HEK293 (cell line): ENCODE data around the gene POLR3A.

Experiments used
- ATF2 ChIP-seq: fragments of 450-650 bp; formaldehyde crosslinking; IDR thresholded peaks from 2 replicates; pipeline ENCODE4 v1.5.1; 2016; ENCODE audit warnings: missing biosample characterization, missing genetic modification characterization, low read depth
- CTCF ChIP-seq: fragments of 450-650 bp; formaldehyde crosslinking; IDR thresholded peaks from 2 replicates; pipeline ENCODE4 v1.5.1; 2016; ENCODE audit warnings: missing biosample characterization, missing genetic modification characterization
- PRDM4 ChIP-seq: fragments of 450-650 bp; formaldehyde crosslinking; IDR thresholded peaks from 2 replicates; pipeline ENCODE4 v1.5.1; 2017; ENCODE audit warnings: missing biosample characterization, missing genetic modification characterization
- ZNF121 ChIP-seq: fragments of 450-650 bp; formaldehyde crosslinking; IDR thresholded peaks from 2 replicates; pipeline ENCODE4 v1.5.1; 2016; ENCODE audit warnings: missing biosample characterization, missing genetic modification characterization
- ZNF518A ChIP-seq: fragments of 450-650 bp; formaldehyde crosslinking; conservative IDR thresholded peaks from 2 replicates; pipeline ENCODE4 v1.5.1; 2016; ENCODE audit warnings: low read depth, missing biosample characterization, missing genetic modification characterization
- ZNF548 ChIP-seq: fragments of 450-650 bp; formaldehyde crosslinking; IDR thresholded peaks from 2 replicates; pipeline ENCODE4 v1.5.1; 2016; ENCODE audit warnings: missing biosample characterization, missing genetic modification characterization
- ZNF692 ChIP-seq: fragments of 450-650 bp; formaldehyde crosslinking; IDR thresholded peaks from 2 replicates; pipeline ENCODE4 v1.5.1; 2016; ENCODE audit warnings: missing biosample characterization, missing genetic modification characterization
- ZNF830 ChIP-seq: fragments of 450-650 bp; IDR thresholded peaks from 2 replicates; pipeline ENCODE4 v1.5.0; 2018; ENCODE audit warnings: missing biosample characterization, missing genetic modification characterization, low read depth, mild to moderate bottlenecking, moderate library complexity

GRCh38 chr10:78058562-78058961 is 29.2 kb upstream of the POLR3A start:
- no peak for TF ChIP-seq CTCF
- TF ChIP-seq ZNF548 (tag by site-specific recombination) = no peak
- no peak for TF ChIP-seq PRDM4
- TF ChIP-seq ZNF518A (tag by site-specific recombination) = no peak
- TF ChIP-seq ZNF121 (tag by site-specific recombination) = no peak
- no peak for TF ChIP-seq ZNF830 (tag by site-specific recombination)
- no peak for TF ChIP-seq ZNF692 (tag by site-specific recombination)
- TF ChIP-seq ATF2 (tag by site-specific recombination) = no peak
